IPS-20b (cell line): Measurements from ENCODE around the gene NVL.
"Not testable (repeated sequence)": the region's sequence is repeated elsewhere in the genome, so short reads cannot be mapped to it uniquely, and the experiment has no call there.

Experiments
- H3K27ac ChIP-seq: one replicate; pipeline ENCODE4 v1.5.1; 2013; ENCODE audit warnings: low read length
- H3K27me3 ChIP-seq: 2 replicates; pipeline ENCODE4 v1.6.1; 2013; ENCODE audit warnings: mild to moderate bottlenecking, low read length, inconsistent platforms; ENCODE audit not compliant: insufficient read depth
- H3K36me3 ChIP-seq: 2 replicates; pipeline ENCODE4 v1.6.1; 2013; ENCODE audit warnings: low read depth, mild to moderate bottlenecking, inconsistent platforms, low read length, moderate library complexity; ENCODE audit not compliant: insufficient read depth
- H3K4me1 ChIP-seq: 2 replicates; pipeline ENCODE4 v1.6.1; 2013; ENCODE audit warnings: mild to moderate bottlenecking, control low read depth, inconsistent platforms, low read length, moderate library complexity; ENCODE audit not compliant: insufficient read depth
- H3K4me3 ChIP-seq: 2 replicates; pipeline ENCODE4 v1.5.1; 2013; ENCODE audit warnings: mild to moderate bottlenecking, low read length, inconsistent platforms
- H3K9ac ChIP-seq: 2 replicates; pipeline ENCODE4 v1.6.1; 2013; ENCODE audit warnings: low read depth, mild to moderate bottlenecking, inconsistent platforms, low read length, moderate library complexity
- H3K9me3 ChIP-seq: 2 replicates; pipeline ENCODE4 v1.6.1; 2013; ENCODE audit warnings: mild to moderate bottlenecking, low read depth, low read length, inconsistent platforms; ENCODE audit not compliant: insufficient read depth

Gene NVL

DNA sequence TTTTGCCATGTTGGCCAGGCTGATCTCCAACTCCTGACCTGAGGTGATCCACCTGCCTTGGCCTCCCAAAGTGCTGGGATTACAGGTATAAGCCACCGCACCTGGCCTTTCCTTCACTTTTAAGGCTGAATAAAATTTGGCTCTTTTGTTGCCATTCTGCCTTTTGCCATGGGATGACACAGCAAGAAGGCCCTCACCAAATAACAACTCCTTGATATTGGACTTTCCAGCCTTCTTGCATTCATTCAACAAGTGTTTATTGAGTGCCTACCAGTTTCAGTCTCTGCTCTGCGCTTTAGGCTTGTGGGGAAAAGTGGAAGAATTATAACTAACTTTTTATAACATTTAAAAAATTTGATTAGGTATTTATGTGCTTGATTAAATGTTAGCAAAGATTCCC is 1.9 kb upstream of the NVL start:
- H3K9me3 ChIP-seq, result no peaks in the 10 kb centered on the region
- H3K36me3 ChIP-seq, result peaks cover 7% of the 10 kb centered on the region
- no peaks in the 10 kb centered on the region for H3K27me3 ChIP-seq
- H3K4me3 ChIP-seq, result no peak overlapping the region
- peaks cover 4% of the 10 kb centered on the region for H3K4me1 ChIP-seq
- H3K9ac ChIP-seq, result no peak overlapping the region
- H3K27ac ChIP-seq, result no peak overlapping the region

DNA sequence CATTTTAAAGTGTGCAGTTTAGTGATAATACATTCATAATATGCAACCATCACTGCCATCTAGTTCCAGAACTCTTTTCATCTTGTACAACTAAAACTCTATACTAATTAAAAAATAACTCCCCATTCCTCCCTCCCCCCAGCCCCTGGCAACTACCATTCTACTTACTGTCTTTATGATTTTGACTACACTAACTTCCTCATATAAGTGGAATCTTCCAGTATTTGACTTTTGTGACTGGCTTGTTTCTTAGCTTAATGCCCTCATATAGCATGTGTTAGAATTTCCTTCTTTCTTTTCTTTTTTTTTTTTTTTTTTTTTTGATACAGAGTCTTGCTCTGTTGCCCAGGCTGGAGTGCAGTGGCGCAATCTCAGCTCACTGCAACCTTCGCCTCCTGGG is 1.4 kb upstream of the NVL start:
- Histone ChIP-seq H3K27ac (no peak overlapping the region), H3K9me3 (no peaks in the 10 kb centered on the region), H3K4me1 (peaks cover 4% of the 10 kb centered on the region), H3K36me3 (peaks cover 8% of the 10 kb centered on the region), H3K27me3 (no peaks in the 10 kb centered on the region), H3K4me3 (no peak overlapping the region), H3K9ac (no peak overlapping the region)

GRCh38 chr1:224329484-224329841 is 509 bp downstream of the NVL start:
- Histone ChIP-seq H3K9ac (peak overlapping the region; percentile 95), H3K36me3 (peaks cover 19% of the 10 kb centered on the region), H3K4me1 (peaks cover 4% of the 10 kb centered on the region), H3K27ac (peak overlapping the region; percentile 87), H3K9me3 (no peaks in the 10 kb centered on the region), H3K27me3 (no peaks in the 10 kb centered on the region), H3K4me3 (peak overlapping the region; percentile 96)

- H3K27ac ChIP-seq, result no peak overlapping the region
- no peaks in the 10 kb centered on the region for H3K27me3 ChIP-seq
- no peak overlapping the region; the same call in 1 of the 2 replicates for H3K9ac ChIP-seq
- H3K4me3 ChIP-seq, result 0 out of 2 replicates have a peak overlapping the region, but pooled peaks have one; percentile 32
- peaks cover 24% of the 10 kb centered on the region for H3K36me3 ChIP-seq
- no peaks in the 10 kb centered on the region for H3K9me3 ChIP-seq
- no peaks in the 10 kb centered on the region; the same call in 1 of the 2 replicates for H3K4me1 ChIP-seq
Observed at GRCh38 chr1:224328644-224329043, 1.3 kb downstream of the NVL start.

DNA sequence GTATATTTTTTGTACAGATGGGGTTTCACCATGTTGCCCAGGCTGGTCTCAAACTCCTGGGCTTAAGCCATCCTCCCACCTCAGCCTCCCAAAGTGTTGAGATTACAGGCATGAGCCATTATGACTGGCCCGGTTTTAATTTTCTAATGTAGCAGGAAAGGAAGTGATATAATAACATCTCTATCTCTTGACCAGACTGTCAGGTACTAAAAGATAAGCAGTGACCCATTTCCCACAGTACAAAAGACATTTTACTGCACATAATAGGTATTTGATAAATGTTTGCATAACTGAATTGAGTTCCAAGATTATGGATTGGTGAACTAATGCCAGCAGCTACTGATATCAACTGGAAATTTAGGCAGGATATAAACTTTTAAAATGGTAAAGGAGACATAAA is 4.0 kb downstream of the NVL start:
- no peaks in the 10 kb centered on the region for H3K27me3 ChIP-seq
- H3K4me1 ChIP-seq, result no peaks in the 10 kb centered on the region; the same call in 1 of the 2 replicates
- no peak overlapping the region for H3K9ac ChIP-seq
- H3K36me3 ChIP-seq, result peaks cover 27% of the 10 kb centered on the region
- no peak overlapping the region for H3K27ac ChIP-seq
- H3K9me3 ChIP-seq, result no peaks in the 10 kb centered on the region
- no peak overlapping the region for H3K4me3 ChIP-seq

DNA sequence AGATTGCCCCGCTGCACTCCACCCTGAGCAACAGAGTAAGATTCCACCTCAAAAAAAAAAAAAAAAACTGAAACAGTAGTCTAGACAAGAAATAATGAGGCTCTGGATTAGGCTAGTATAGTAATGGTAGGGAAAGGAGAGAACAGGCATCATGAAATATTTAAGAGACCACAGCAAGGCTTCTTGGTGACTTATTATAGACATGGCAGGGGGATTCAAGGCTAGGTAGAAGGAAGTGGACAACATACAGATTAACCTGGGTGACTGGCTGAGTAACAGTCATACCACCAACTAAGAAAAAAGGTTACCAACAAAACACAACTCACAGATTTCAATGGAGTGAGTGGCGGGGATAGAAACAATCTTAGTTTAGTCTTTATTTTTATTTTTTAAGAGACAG is 8.3 kb downstream of the NVL start:
- H3K4me1 ChIP-seq, result no peaks in the 10 kb centered on the region
- peaks cover 32% of the 10 kb centered on the region for H3K36me3 ChIP-seq
- no peaks in the 10 kb centered on the region for H3K27me3 ChIP-seq
- H3K9me3 ChIP-seq, result no peaks in the 10 kb centered on the region
- H3K9ac ChIP-seq, result no peak overlapping the region
- no peak overlapping the region for H3K4me3 ChIP-seq
- H3K27ac ChIP-seq, result no peak overlapping the region

DNA sequence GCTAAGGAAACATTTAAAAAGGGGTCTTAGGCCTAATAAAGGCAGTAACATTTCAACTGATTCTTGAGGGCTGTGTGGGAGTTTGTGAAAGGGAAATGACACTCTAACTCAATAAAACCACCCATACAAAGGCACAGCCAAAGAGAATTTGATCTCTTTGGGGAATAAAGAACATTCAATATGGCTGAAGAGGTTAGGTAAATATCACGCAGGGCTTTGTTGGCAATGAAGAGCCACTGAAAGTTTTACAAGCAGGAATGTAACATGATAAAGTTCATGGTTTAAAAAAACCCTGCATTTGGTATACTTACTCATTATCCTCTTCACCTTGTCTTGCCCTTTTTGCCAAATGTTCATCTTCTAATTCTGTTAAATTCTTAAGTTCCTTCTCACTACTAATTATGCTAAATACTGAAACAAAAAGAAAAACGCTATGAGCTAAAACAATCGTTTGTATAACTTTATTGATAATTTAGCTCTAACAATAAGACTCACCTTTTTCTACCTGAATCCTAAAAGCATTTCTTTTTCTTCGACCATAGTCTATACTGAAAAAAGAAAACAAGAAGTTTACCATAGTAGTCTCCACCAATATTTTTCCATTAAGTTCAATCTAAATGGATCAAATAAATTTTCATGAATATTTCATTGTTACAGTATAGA is 12.5 kb downstream of the NVL start:
- peaks cover 51% of the 10 kb centered on the region for H3K36me3 ChIP-seq
- H3K27ac ChIP-seq, result no peak overlapping the region
- no peak overlapping the region for H3K9ac ChIP-seq
- no peaks in the 10 kb centered on the region for H3K27me3 ChIP-seq
- no peaks in the 10 kb centered on the region for H3K9me3 ChIP-seq
- no peak overlapping the region for H3K4me3 ChIP-seq
- H3K4me1 ChIP-seq, result no peaks in the 10 kb centered on the region

DNA sequence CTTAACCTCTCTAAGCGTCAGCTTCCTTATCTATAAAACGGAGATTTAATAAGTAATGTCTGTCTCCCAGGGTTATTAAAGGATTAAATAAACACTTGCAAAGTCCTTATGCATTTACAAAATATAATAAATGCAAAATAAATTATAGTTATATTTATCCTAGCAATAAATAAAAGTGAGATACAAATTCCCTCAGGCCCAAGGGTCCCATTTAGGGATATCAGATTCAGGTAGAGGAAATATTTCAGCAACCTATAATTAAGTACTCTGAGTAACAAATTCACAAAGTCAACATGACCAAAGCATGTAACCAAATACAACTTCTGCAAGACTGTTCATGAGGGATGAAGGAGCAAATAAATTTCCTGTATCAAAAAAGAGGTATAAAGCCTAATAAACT is 17.9 kb downstream of the NVL start:
- H3K27ac ChIP-seq, result no peak overlapping the region
- H3K9me3 ChIP-seq, result no peaks in the 10 kb centered on the region
- no peaks in the 10 kb centered on the region for H3K4me1 ChIP-seq
- H3K27me3 ChIP-seq, result no peaks in the 10 kb centered on the region
- peaks cover 89% of the 10 kb centered on the region for H3K36me3 ChIP-seq
- H3K9ac ChIP-seq, result no peak overlapping the region
- no peak overlapping the region for H3K4me3 ChIP-seq

DNA sequence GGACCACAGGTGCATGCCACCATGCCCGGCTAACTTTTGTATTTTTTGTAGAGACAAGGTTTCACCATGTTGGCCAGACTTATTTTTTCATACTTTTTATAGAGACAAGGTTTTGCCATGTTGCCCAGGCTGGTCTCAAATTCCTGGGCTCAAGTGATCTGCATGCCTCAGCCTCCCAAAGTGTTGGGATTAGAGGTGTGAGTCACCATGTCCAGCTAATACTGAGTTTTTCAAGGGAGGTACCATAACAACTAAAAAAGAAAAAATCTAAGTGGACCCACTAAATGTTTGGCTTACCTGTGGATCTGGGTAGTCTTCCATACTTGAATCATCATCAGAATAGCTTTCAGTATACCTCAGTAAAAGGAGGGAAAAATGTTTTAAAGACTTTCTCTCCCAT is 18.5 kb downstream of the NVL start:
- not testable (repeated sequence) for H3K27ac ChIP-seq, H3K9me3 ChIP-seq, H3K4me3 ChIP-seq, H3K27me3 ChIP-seq, H3K9ac ChIP-seq, H3K4me1 ChIP-seq
- H3K36me3 ChIP-seq, result peaks cover 90% of the 10 kb centered on the region

DNA sequence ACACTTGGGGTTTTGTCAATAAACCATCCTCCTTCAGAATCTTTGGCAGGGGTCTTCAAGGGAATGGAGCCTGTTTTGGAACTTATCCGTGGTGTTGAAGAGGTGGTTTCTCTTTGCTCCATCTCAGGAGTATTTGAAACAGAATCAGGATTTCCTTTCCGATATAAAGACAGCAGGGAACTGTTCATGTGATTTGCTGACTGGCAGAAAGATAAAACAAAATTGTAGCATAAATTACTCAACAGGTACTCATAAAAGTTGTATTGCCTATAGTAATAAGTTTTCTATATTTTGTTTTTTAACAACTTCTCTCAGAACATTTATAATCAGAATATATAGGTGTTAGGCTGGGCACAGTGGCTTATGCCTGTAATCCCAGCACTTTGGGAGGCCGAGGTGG is 21.9 kb downstream of the NVL start:
- H3K4me3 ChIP-seq, result no peak overlapping the region
- H3K4me1 ChIP-seq, result no peaks in the 10 kb centered on the region
- H3K27ac ChIP-seq, result no peak overlapping the region
- H3K9ac ChIP-seq, result no peak overlapping the region
- peaks cover 87% of the 10 kb centered on the region for H3K36me3 ChIP-seq
- no peaks in the 10 kb centered on the region for H3K9me3 ChIP-seq
- no peaks in the 10 kb centered on the region for H3K27me3 ChIP-seq

DNA sequence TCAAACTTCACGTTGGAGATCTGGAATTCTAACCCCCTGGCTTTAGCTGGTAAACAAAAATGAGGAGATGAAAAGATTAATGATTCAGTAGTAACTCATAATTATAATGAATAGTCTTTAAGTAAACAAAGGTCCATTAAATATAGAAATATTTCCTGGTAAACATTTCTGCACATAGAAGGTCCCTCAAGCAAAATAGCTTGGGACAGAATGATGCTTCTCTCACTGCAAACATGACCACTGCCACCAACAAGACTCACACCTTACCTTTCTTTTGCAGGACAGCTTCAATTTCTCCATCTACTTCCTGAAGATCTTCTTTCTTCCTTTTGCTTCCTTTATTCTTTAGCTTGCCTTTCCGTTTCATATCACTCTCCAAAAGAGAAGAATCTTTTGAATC is 25.2 kb downstream of the NVL start:
- no peak overlapping the region for H3K9ac ChIP-seq
- H3K27ac ChIP-seq, result no peak overlapping the region
- peaks cover 93% of the 10 kb centered on the region for H3K36me3 ChIP-seq
- H3K4me1 ChIP-seq, result no peaks in the 10 kb centered on the region
- no peak overlapping the region for H3K4me3 ChIP-seq
- no peaks in the 10 kb centered on the region for H3K9me3 ChIP-seq
- H3K27me3 ChIP-seq, result no peaks in the 10 kb centered on the region

- Histone ChIP-seq H3K27me3 (no peaks in the 10 kb centered on the region), H3K9ac (no peak overlapping the region), H3K4me3 (no peak overlapping the region), H3K4me1 (no peaks in the 10 kb centered on the region), H3K9me3 (no peaks in the 10 kb centered on the region), H3K36me3 (peaks cover 97% of the 10 kb centered on the region), H3K27ac (no peak overlapping the region)
Observed at GRCh38 chr1:224302947-224303346, 27.0 kb downstream of the NVL start.
